OCI-LY7 (cell line): ENCODE data around the gene UFSP2. TPM values are rescaled to one million over a fixed set of nuclear protein-coding genes. Genes with fewer than 3 reads are reported as not detected.
A peak's percentile ranks its signal among the peaks of the same experiment; 100 is the strongest.

Source experiments
- BruUV-seq: library from RNA; stranded (reverse); fragments of 400-500 nt; replicated peaks from 2 replicates; lab custom pipeline; 2021; lab: Mats Ljungman, UMichigan
- CTCF ChIA-PET: fragments of 300-600 bp; sonication (Branson Sonifier 250); formaldehyde crosslinking; loops from one replicate; lab custom pipeline; 2022; ENCODE audit warnings: antibody characterized with exemption; ENCODE audit not compliant: unreplicated experiment; lab: Charles Lee
- POLR2A ChIA-PET: fragments of 300-600 bp; sonication (Branson Sonifier 250); formaldehyde crosslinking; loops from one replicate; lab custom pipeline; 2022; ENCODE audit warnings: antibody characterized with exemption; lab: Charles Lee
- DNase-seq: peaks from one replicate; pipeline ENCODE4 v3.0.0-alpha.2; 2015; ENCODE audit warnings: low spot score
- H2AFZ ChIP-seq: fragments of 200-600 bp; sonication (generic), shearing (Covaris generic); 2 replicates; pipeline ENCODE4 v1.6.1; 2014; ENCODE audit warnings: mild to moderate bottlenecking, antibody characterized with exemption, low read length, moderate library complexity
- H3K27ac ChIP-seq: fragments of 200-600 bp; sonication (generic); 2 replicates; pipeline ENCODE4 v1.5.1; 2014; ENCODE audit warnings: mixed run types, low read depth, mild to moderate bottlenecking, moderate library complexity, low read length, inconsistent platforms; ENCODE audit not compliant: poor library complexity, severe bottlenecking
- H3K36me3 ChIP-seq: fragments of 200-600 bp; sonication (generic); 2 replicates; pipeline ENCODE4 v1.6.1; 2014; ENCODE audit warnings: mild to moderate bottlenecking, antibody characterized with exemption, low read length, moderate library complexity, mixed read lengths; ENCODE audit not compliant: insufficient read depth
- H3K4me1 ChIP-seq: fragments of 200-600 bp; sonication (generic); 2 replicates; pipeline ENCODE4 v1.5.1; 2014; ENCODE audit warnings: mild to moderate bottlenecking, low read length; ENCODE audit not compliant: insufficient read depth, poor library complexity, severe bottlenecking
- H3K4me2 ChIP-seq: fragments of 200-600 bp; sonication (generic); 2 replicates; pipeline ENCODE4 v1.6.1; 2014; ENCODE audit warnings: mild to moderate bottlenecking, low read length
- H3K4me3 ChIP-seq: fragments of 200-600 bp; sonication (generic); 2 replicates; pipeline ENCODE4 v1.5.1; 2014; ENCODE audit warnings: mild to moderate bottlenecking, low read depth, low read length; ENCODE audit not compliant: poor library complexity, severe bottlenecking
- H3K79me2 ChIP-seq: fragments of 200-600 bp; sonication (generic); 2 replicates; pipeline ENCODE4 v1.6.1; 2016; ENCODE audit warnings: low read depth, mild to moderate bottlenecking, low read length, moderate library complexity, mixed read lengths; ENCODE audit not compliant: insufficient read depth
- H3K9me2 ChIP-seq: fragments of 200-600 bp; sonication (generic); 2 replicates; pipeline ENCODE4 v1.6.1; 2016; ENCODE audit warnings: mild to moderate bottlenecking, low read length, mixed read lengths; ENCODE audit not compliant: insufficient read depth
- H3K9me3 ChIP-seq: fragments of 200-600 bp; sonication (generic); 2 replicates; pipeline ENCODE4 v1.6.1; 2014; ENCODE audit warnings: mild to moderate bottlenecking, mixed run types, low read length, mixed read lengths
- H4K20me1 ChIP-seq: fragments of 200-600 bp; sonication (generic); 2 replicates; pipeline ENCODE4 v1.6.1; 2014; ENCODE audit warnings: mild to moderate bottlenecking, antibody characterized with exemption, low read length, moderate library complexity, mixed read lengths; ENCODE audit not compliant: insufficient read depth
- EZH2phosphoT487 ChIP-seq: fragments of 200-600 bp; sonication (generic); IDR thresholded peaks from 2 replicates; pipeline ENCODE4 v1.6.1; 2018; ENCODE audit warnings: low read depth, borderline replicate concordance, mild to moderate bottlenecking, mixed run types, antibody characterized with exemption, low read length, moderate library complexity, mixed read lengths
- intact Hi-C: fragments of 100-400 bp; cut with micrococcal nuclease; formaldehyde crosslinking; loops from one replicate; pipeline ENCODE4 v1.10.0; 2022; ENCODE audit not compliant: unreplicated experiment
- total RNA-seq, 2 experiments: library from RNA; depleted of rRNA in 1 of 2; stranded (reverse); fragments of >200 nt in 1 of 2; shearing (Covaris generic) in 1 of 2; gene quantifications; 2 replicates each; pipeline ENCODE4 v1.2.3, GENCODE V29; 2014 to 2022
- TF ChIP-seq, protein P1 (sequence below): fragments of 200-600 bp; sonication (generic); conservative IDR thresholded peaks from 2 replicates; pipeline ENCODE4 v1.5.1; 2014; ENCODE audit warnings: mild to moderate bottlenecking, antibody characterized with exemption, low read length, moderate library complexity, mixed read lengths

UFSP2 gene
- total RNA-seq, 2 experiments from 2014 or later: 17.3 to 37.6 TPM

DNA sequence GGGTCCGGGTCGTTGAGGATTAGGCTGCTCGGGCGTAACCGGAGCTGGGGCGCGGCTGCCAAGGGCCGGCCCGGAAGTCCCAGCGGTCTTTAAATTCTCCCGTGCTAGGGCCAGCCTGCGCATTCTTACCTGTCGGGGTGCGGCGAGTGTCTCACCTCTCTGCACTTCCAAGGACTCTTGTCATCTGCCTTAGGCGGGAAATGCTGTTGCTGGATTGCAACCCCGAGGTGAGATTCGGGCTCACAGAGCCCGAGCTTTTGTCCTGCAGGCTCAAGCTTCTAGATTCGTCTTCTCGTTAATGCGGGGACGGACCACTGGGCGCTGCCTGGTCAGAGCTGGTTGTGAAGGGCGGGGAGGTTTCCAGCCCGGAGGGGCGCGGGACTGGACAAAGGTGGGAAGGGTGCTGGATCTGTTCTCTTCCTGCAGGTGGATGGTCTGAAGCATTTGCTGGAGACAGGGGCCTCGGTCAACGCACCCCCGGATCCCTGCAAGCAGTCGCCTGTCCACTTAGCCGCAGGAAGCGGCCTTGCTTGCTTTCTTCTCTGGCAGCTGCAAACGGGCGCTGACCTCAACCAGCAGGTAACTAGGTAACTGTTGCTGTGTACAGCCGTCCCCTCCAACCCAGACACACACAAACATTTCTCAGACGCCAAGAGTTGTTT lies 28.9 kb downstream of the UFSP2 start, which contains the start of gene ANKRD37:
ANKRD37 (plus strand) TSS at position 118 of the 662 bp plus-strand sequence; CDS start at position 201, 83 bp downstream.
- Histone ChIP-seq H3K4me3 (peak within 1 kb of the TSS; percentile 75), H3K9me3 (no peaks in the 10 kb centered on the region), H3K4me1 (peaks cover 58% of the 10 kb centered on the region), H3K36me3 (peaks cover 31% of the 10 kb centered on the region), H4K20me1 (no peaks in the 10 kb centered on the region), H3K4me2 (peak within 1 kb of the TSS; percentile 76), H2AFZ (peak within 1 kb of the TSS; percentile 55), H3K27ac (peak within 1 kb of the TSS; percentile 70), H3K79me2 (peaks cover 6% of the 10 kb centered on the region; the same call in 1 of the 2 replicates), H3K9me2 (no peaks in the 10 kb centered on the region)
- intact Hi-C loops: loop anchor here (1.0 to 10.0 kb wide), 5 partner anchors 74 to 582 kb away; partner anchors contain the start of genes CCDC110 and SNX25
- no peak for DNase-seq
- TF ChIP-seq EZH2phosphoT487: no peak
- TF ChIP-seq, protein P1, sequence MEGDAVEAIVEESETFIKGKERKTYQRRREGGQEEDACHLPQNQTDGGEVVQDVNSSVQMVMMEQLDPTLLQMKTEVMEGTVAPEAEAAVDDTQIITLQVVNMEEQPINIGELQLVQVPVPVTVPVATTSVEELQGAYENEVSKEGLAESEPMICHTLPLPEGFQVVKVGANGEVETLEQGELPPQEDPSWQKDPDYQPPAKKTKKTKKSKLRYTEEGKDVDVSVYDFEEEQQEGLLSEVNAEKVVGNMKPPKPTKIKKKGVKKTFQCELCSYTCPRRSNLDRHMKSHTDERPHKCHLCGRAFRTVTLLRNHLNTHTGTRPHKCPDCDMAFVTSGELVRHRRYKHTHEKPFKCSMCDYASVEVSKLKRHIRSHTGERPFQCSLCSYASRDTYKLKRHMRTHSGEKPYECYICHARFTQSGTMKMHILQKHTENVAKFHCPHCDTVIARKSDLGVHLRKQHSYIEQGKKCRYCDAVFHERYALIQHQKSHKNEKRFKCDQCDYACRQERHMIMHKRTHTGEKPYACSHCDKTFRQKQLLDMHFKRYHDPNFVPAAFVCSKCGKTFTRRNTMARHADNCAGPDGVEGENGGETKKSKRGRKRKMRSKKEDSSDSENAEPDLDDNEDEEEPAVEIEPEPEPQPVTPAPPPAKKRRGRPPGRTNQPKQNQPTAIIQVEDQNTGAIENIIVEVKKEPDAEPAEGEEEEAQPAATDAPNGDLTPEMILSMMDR: no peak
- POLR2A ChIA-PET: interaction anchor here (0.6 to 4.6 kb wide), 11 partner anchors 9 to 1520 kb away, joined by 3 to 33 read pairs (median 3); partner anchors contain the start of gene UFSP2
- BruUV-seq: no TSS peak
- CTCF ChIA-PET: interaction anchor here (0.6 kb wide), 1 partner anchor 77 kb away, joined by 3 read pairs; no protein-coding TSS in a partner anchor

DNA sequence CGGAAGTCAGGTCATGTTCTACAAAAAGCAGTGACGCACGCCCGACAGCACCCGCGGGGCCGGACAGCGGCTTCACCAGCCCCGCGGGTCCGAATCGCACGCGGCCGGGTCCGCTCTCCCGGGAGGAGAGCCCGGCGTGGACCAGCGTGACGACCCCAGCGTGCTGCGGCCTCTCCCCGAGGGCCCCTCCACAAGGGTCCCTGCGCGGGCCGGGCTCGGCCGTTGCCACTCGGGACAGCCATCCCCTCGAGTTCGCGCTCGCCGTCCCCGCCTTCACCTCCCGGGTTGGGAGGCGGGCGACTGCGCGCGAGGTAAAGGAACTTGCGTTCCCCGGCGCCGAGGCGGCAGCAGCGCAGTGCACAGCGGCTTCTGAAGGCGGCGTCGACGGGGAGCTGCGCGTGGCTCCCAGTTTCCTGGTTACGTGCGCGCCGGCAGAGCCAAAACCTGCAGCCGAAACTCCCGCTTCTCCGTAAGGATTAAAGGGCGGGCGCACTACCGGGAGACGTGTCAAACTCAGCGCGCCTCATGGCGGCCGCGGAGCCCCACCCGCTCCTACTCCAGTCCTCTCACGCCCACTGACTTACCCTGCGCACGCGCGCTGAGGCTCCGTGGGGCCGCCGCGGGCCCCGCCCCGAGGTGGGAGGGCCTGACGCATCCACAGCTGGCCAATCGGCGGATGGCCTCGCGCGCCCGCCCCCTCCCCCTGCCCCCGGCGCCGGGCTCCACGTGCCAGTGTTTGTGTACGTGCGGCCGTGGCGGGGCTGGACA lies 29.6 kb downstream of the UFSP2 start:
- CTCF ChIA-PET: interaction anchor here (0.6 kb wide), 1 partner anchor 78 kb away, joined by 3 read pairs; no protein-coding TSS in a partner anchor
- TF ChIP-seq EZH2phosphoT487: no peak
- TF ChIP-seq, protein P1: no peak

More for the DNA sequence above, 29.6 kb downstream of the UFSP2 start:
- Histone ChIP-seq H3K9me2 (no peaks in the 10 kb centered on the region), H2AFZ (peak overlapping the region; percentile 55), H3K79me2 (peaks cover 6% of the 10 kb centered on the region; the same call in 1 of the 2 replicates), H3K36me3 (peaks cover 24% of the 10 kb centered on the region), H3K4me2 (peak overlapping the region; percentile 76), H3K4me1 (peaks cover 58% of the 10 kb centered on the region), H3K9me3 (no peaks in the 10 kb centered on the region), H3K4me3 (peak overlapping the region; percentile 75), H4K20me1 (no peaks in the 10 kb centered on the region), H3K27ac (peak overlapping the region; percentile 70)
- no TSS peak for BruUV-seq
- intact Hi-C loops: loop anchor here (2.0 to 10.0 kb wide), 4 partner anchors 75 to 581 kb away; partner anchors contain the start of genes CCDC110 and SNX25
- POLR2A ChIA-PET: interaction anchor here (0.6 to 4.6 kb wide), 13 partner anchors 9 to 1519 kb away, joined by 3 to 33 read pairs (median 4); partner anchors contain the start of gene UFSP2
- DNase-seq: peak; percentile 97
